ENCODE results near the gene NUB1. TPM values are rescaled to one million over a fixed set of nuclear protein-coding genes. Genes with fewer than 3 reads are reported as not detected.

Gene NUB1
- polyA plus RNA-seq, 6 donors from 2014 or later = 36.5 to 89.7 (median 71.1) TPM

DNA sequence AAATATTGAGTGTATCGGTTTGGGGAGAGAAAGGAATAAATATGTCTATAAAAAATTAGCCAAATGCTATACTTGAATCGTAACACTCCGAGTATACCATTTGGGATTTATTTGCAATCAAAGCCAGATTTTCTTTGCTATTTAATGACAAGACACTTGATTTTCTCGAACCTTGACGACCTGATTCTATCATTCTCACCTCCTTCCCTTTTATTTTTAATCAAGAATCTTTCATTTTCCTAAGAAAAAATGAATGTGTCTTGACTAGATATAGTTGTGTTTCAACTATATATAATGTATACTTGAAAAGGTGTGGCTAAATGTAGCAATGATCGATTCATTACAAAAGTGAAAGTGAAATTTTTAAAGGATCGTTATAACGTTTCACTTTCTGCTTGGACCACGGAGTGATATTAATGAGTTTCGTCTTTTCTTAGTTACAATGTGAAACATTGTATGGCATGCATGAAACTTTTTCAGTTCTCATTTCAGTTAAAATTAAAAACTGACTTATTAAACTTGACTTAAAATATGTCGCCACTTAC is 562 bp downstream of the NUB1 start:
- peaks cover 0 to 14% of the 10 kb centered on the region in 2 donors for H3K36me3 Mint-ChIP-seq
- no peaks in the 10 kb centered on the region for H3K27me3 Mint-ChIP-seq
- DNase-seq (peak; percentile 52), ATAC-seq (ENCODE audit: low read depth in 2 of 2) (peak; percentile 57 to 66)
- H3K4me3 Mint-ChIP-seq = peak overlapping the region; percentile 78 to 97 (median 86)
- H3K4me1 Mint-ChIP-seq = peaks cover 17 to 37% (median 26%) of the 10 kb centered on the region in 3 donors
- peak overlapping the region; percentile 81 to 97 (median 90) for H3K27ac Mint-ChIP-seq
- H3K9me3 Mint-ChIP-seq = peaks cover 0 to 6% (median 3%) of the 10 kb centered on the region in 7 donors

DNA sequence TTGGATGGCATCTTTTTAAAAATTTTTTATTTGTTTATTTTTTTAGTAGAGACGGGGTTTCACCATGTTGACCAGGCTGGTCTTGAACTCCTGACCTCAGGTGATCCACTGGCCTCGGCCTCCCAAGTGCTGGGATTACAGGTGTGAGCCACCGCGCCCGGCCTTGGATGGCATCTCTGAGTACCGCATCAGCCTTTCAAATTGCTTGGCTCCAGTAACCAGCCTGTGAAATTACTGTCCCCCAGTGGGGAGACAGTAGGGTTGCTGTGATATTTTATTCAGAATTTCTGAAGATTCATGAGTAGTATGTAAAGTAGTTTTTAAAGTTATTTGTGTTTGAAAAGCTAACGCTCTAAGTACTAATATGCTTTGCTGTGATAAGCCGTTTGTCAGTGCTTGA is 1.2 kb downstream of the NUB1 start:
- Mint-ChIP-seq H3K4me3 (peak overlapping the region; percentile 78 to 97 (median 86)), H3K27ac (peak overlapping the region; percentile 85 to 97 (median 93)), H3K9me3 (peaks cover 0 to 6% (median 3%) of the 10 kb centered on the region in 7 donors), H3K36me3 (peaks cover 0 to 14% of the 10 kb centered on the region in 2 donors), H3K27me3 (no peaks in the 10 kb centered on the region), H3K4me1 (peaks cover 17 to 40% (median 29%) of the 10 kb centered on the region in 3 donors)
- no peak for DNase-seq
- no peak for ATAC-seq (ENCODE audit: low read depth in 2 of 2)

DNA sequence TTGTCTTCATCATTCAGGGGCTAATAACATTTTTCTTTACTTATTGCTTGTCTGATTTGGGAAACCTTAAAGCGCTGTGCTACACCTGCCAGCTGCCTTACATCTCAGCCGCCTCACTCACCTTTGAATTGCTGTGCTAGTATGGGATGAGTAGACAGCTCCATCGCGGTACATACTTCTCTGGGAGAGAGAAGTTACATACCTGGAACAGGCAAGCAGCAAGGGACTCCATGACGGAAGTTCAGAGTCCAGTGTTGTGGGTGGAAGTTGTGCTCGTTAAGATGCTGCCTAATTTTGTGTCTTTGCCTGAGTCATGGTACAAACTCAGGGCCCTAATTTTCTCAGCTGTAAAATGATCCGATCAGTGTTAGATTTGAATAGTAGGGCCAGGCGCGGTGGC is 1.9 kb downstream of the NUB1 start:
- ATAC-seq (ENCODE audit: low read depth in 2 of 2) = no peak
- Mint-ChIP-seq H3K4me1 (peaks cover 17 to 46% (median 35%) of the 10 kb centered on the region in 3 donors), H3K36me3 (peaks cover 0 to 14% of the 10 kb centered on the region in 2 donors)

DNA sequence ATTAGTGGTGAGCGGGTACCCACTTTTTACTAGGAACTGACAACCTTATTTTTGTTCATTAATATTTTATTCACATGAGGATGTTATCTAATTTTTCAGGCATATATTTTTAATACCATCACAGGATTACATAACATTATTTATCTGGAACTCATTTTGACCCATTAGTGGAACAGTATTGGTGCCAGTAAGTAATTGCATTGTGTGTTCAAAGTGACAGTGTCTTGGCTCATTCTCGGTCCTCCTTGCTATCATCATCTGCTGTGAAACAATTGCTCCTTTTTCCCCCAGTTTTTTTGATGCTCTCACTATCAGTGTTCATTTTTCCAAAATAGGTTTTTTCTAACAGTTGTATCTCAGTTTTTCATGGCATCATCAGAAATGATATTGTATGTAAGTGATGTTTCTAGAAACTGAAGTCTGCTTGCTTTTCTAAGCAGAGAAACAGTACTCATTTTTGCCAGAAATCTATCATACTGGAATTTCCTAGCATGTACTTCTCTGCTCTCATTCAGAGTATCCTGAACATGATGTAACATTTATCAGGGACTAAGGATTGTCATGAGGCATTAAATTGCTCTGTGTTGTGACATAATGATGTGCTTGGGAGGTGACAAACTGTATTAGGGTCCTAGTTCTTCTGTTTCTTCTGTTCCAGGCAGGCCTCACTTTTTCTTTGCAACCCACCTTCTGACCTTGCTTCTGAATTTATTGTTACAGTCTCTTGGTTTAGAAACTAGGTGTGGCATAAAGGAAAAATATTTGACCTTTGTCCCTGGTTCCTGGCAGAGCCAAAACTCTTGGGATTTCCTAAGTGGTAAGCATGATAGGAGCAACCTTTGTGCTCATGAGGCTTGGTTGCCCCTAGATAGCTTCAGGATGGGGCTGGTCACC is 4.2 kb downstream of the NUB1 start:
- DNase-seq = no peak
- Mint-ChIP-seq H3K4me3 (peak overlapping the region in 1 of 8 donors; percentile 61), H3K36me3 (peaks cover 0 to 7% of the 10 kb centered on the region in 2 donors), H3K27ac (peak overlapping the region in 2 of 6 donors; percentile 24 to 61), H3K4me1 (peaks cover 19 to 46% (median 31%) of the 10 kb centered on the region in 3 donors), H3K27me3 (no peaks in the 10 kb centered on the region), H3K9me3 (no peaks in the 10 kb centered on the region)
- no peak for ATAC-seq (ENCODE audit: low read depth in 2 of 2)

More for the DNA sequence above, 1.9 kb downstream of the NUB1 start:
- Mint-ChIP-seq H3K9me3 (peaks cover 0 to 6% (median 3%) of the 10 kb centered on the region in 7 donors), H3K27ac (peak overlapping the region; percentile 38 to 92 (median 72)), H3K4me3 (peak overlapping the region in 7 of 8 donors; percentile 22 to 97 (median 78)), H3K27me3 (no peaks in the 10 kb centered on the region)
- no peak for DNase-seq

DNA sequence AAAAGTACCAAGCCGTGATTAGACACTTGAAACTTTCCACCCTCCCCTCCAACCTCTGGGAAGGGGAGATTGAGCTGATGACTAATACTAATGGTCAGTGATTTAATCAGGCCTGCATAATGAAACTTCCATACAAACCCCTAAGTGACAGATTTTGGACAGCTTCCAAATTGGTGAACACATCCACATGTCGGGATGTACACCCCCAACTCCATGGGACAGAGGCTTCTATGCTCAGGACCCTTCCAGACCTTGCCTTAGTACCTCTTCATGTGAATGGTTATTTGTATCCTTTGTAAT is 4.8 kb downstream of the NUB1 start:
- H3K27ac Mint-ChIP-seq = peak overlapping the region in 2 of 6 donors; percentile 59 to 61
- H3K36me3 Mint-ChIP-seq = peaks cover 0 to 7% of the 10 kb centered on the region in 2 donors
- no peaks in the 10 kb centered on the region for H3K27me3 Mint-ChIP-seq
- no peaks in the 10 kb centered on the region for H3K9me3 Mint-ChIP-seq
- DNase-seq (no peak), ATAC-seq (ENCODE audit: low read depth in 2 of 2) (no peak)
- peak overlapping the region in 1 of 8 donors; percentile 25 for H3K4me3 Mint-ChIP-seq
- peaks cover 18 to 50% (median 27%) of the 10 kb centered on the region in 3 donors for H3K4me1 Mint-ChIP-seq

DNA sequence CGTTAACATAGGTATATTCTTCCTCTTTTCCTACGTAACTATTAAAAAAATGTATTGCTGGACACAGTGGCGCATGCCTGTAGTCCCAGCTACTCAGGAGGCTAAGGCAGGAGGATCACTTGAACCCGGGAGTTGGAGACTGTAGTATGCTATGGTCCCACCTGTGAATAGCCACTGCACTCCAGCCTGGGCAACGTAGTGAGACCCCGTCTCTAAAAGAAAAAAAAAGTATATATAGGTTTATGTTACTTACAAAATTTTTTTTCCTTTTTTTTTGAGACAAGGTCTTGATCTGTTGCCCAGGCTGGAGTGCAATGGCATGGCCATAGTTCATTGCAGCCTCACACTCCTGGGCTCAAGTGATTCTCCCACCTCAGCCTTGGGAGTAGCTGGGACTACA is 5.6 kb downstream of the NUB1 start:
- H3K4me1 Mint-ChIP-seq = peaks cover 26 to 58% (median 34%) of the 10 kb centered on the region in 3 donors
- H3K4me3 Mint-ChIP-seq = peak overlapping the region in 1 of 8 donors; percentile 27
- H3K36me3 Mint-ChIP-seq = peaks cover 0 to 7% of the 10 kb centered on the region in 2 donors

DNA sequence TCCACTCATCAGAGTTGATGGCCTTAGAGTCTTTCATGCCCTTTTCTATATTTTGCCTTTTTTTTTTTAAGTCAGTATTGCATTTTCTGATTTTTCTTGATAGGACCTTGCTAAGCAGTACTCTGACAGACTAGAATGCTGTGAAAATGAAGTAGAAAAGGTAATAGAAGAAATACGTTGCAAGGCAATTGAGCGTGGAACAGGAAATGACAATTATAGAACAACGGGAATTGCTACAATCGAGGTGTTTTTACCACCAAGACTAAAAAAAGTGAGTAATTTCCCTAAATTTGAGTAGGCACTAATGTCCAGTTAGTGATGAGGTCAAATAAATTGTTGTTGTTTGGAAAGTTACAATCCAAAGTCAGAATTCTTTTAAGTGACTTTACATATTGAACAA is 7.4 kb downstream of the NUB1 start:
- Mint-ChIP-seq H3K4me3 (peak overlapping the region; percentile 79 to 98 (median 92)), H3K27ac (peak overlapping the region; percentile 97 to 99 (median 99)), H3K36me3 (peaks cover 5 to 7% of the 10 kb centered on the region in 2 donors), H3K4me1 (peaks cover 31 to 56% (median 41%) of the 10 kb centered on the region in 3 donors), H3K27me3 (no peaks in the 10 kb centered on the region), H3K9me3 (no peaks in the 10 kb centered on the region)
- ATAC-seq (ENCODE audit: low read depth in 2 of 2) (no peak), DNase-seq (no peak)

More for the DNA sequence above, 5.6 kb downstream of the NUB1 start:
- Mint-ChIP-seq H3K27me3 (no peaks in the 10 kb centered on the region), H3K9me3 (no peaks in the 10 kb centered on the region), H3K27ac (peak overlapping the region in 1 of 6 donors; percentile 72)
- DNase-seq = no peak
- ATAC-seq (ENCODE audit: low read depth in 2 of 2) = no peak

DNA sequence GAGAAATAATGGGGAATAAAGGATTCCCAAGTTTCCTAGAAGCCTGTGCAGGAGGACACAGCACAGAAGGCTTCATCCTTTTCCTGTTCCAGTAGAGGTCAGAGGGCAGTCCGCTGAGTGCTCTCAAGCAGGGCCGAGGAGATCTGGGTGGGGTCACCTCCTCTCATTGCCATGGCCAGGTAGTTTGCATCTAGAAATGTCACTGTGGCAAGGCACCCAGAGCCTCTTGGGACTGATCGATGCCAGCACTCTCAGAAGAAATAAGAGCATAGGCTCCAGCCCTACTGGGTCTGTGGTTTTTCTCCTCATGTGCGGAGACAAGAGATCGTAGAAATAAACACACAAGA is 7.9 kb downstream of the NUB1 start:
- Mint-ChIP-seq H3K4me1 (peaks cover 31 to 59% (median 41%) of the 10 kb centered on the region in 3 donors), H3K9me3 (no peaks in the 10 kb centered on the region), H3K27me3 (no peaks in the 10 kb centered on the region), H3K27ac (peak overlapping the region; percentile 97 to 99 (median 99)), H3K36me3 (peaks cover 7% of the 10 kb centered on the region in 2 donors), H3K4me3 (peak overlapping the region; percentile 79 to 98 (median 92))
- ATAC-seq (ENCODE audit: low read depth in 2 of 2) (peak; percentile 43 to 52), DNase-seq (no peak)

DNA sequence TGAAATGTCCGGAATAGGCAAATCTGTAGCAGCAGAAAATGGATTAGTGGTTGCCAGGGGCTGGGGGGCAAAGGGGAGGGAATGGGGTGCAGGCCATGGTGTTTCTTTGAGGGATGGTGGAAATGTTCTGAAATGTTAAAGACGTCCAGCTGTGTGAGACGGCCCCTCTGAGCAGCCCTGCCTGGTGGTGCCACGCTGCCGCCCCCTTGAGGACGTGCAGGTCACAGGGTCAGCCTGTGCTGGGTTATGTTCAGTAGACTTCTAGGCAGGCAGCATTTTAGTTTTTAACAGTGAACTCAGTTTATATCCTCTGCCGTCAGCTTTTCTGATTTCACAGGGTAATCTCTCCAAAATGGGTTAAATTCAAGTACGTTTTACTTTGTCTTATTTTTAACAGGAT is 9.4 kb downstream of the NUB1 start:
- Mint-ChIP-seq H3K4me3 (peak overlapping the region in 6 of 8 donors; percentile 18 to 52 (median 39)), H3K27ac (peak overlapping the region; percentile 90 to 99 (median 94)), H3K9me3 (no peaks in the 10 kb centered on the region), H3K4me1 (peaks cover 35 to 59% (median 35%) of the 10 kb centered on the region in 3 donors), H3K36me3 (peaks cover 8 to 11% of the 10 kb centered on the region in 2 donors), H3K27me3 (no peaks in the 10 kb centered on the region)
- peak; percentile 32 for DNase-seq
- ATAC-seq (ENCODE audit: low read depth in 2 of 2) = no peak

DNA sequence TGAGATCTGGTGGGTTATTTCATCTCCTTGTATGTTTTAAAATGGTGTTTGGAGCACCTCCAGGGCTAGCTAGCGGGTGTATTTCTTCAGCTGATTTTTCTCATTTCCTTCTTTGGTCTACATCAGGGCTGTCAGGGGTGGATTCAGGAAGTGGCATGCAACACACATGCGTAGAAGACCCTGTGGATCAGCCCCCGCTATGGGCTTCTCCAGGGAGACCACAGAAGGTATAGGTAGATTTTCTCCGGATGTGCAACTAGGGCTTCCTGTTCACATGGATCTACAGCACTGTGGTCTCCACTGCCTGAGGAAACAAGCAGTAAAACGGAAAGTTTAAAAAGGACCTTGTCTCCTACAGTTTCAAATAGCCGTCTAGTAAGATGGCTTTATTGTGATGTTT is 10.4 kb downstream of the NUB1 start:
- Mint-ChIP-seq H3K4me3 (peak overlapping the region; percentile 48 to 84 (median 58)), H3K9me3 (no peaks in the 10 kb centered on the region), H3K27ac (peak overlapping the region; percentile 90 to 99 (median 93)), H3K36me3 (peaks cover 8 to 15% of the 10 kb centered on the region in 2 donors), H3K27me3 (no peaks in the 10 kb centered on the region), H3K4me1 (peaks cover 35 to 56% (median 35%) of the 10 kb centered on the region in 3 donors)
- DNase-seq (peak; percentile 67), ATAC-seq (ENCODE audit: low read depth in 2 of 2) (peak; percentile 46 to 58)

DNA sequence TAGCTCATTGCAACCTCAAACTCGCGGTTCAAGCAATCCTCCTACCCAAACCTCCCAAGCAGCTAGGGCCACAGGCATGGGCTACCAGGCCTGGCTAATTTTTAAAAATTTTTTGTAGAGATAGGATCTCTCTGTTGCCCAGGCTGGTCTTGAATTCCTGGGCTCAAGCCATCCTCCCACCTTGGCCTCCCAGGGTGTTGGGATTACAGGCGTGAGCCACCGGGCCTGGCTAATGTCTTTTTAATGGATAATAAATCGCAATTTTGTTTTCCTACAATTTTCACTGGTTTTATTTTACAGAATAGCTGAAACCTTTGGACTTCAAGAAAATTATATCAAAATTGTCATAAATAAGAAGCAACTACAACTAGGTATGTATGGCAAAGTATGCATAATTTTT is 10.9 kb downstream of the NUB1 start:
- Mint-ChIP-seq H3K27me3 (no peaks in the 10 kb centered on the region), H3K4me1 (peaks cover 35 to 55% (median 35%) of the 10 kb centered on the region in 3 donors), H3K9me3 (no peaks in the 10 kb centered on the region), H3K36me3 (peaks cover 8 to 15% of the 10 kb centered on the region in 2 donors), H3K4me3 (no peak overlapping the region), H3K27ac (peak overlapping the region in 5 of 6 donors; percentile 59 to 99 (median 91))
- ATAC-seq (ENCODE audit: low read depth in 2 of 2) (no peak), DNase-seq (no peak)

DNA sequence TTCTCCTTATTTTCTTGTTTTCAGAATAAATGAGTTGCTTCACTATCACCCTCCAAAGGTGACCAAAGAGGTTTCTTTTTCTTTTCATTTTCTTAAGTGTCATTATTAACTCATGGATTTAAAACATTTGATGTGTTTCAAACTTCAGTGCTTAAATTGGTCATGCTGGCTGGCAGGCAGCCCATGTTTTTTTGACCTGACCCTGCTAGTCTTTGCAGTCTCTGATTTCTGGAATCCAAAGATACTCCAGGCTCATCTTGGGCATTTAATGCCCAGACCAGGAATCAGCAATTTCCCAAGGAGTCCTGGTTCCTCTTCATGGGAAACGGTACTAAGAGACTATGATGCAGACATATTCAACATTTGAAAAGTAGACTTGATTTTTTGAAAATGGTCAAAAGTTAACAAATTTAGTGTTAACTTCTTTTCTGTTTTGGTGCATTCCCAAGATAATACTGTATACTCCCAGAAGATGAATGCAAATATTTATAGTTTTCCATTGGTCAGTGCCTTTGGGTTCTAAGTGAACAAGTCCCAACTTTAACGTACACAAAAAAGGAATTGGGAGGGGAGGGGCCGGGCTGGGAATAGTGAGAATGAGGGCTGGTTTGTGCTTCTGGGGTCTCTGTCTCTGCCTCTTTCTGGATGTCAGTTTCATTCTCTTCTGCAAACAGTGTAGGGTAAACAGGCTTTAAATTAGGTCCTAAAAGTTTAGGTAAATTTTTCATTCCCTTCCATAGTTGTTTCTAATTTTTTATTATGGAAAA is 19.8 kb downstream of the NUB1 start:
- ATAC-seq (ENCODE audit: low read depth in 2 of 2) = no peak
- DNase-seq = no peak
- H3K27me3 Mint-ChIP-seq = no peaks in the 10 kb centered on the region
- H3K36me3 Mint-ChIP-seq = peaks cover 16 to 30% of the 10 kb centered on the region in 2 donors
- H3K27ac Mint-ChIP-seq = no peak overlapping the region
- no peak overlapping the region for H3K4me3 Mint-ChIP-seq
- no peaks in the 10 kb centered on the region for H3K4me1 Mint-ChIP-seq
- peaks cover 0 to 2% (median 0%) of the 10 kb centered on the region in 7 donors for H3K9me3 Mint-ChIP-seq

DNA sequence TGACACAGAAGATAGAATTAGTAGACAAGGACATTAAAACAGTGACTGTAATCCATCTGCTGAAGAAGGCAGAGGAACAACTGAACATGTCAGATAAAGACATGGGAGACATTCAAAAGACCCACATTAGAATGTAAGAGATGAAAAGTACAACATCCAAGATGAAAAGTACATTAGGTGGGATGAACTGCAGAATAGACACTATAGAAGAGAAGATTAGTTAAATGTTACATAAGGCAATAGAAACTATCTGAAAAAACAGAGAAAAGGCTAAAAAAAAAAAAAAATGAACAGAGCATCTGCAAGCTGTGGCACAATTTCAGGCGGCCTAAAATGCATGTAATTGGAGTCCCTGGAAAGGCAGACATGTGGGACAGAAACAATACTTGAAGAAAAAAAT is 21.6 kb downstream of the NUB1 start:
- Mint-ChIP-seq H3K27me3 (no peaks in the 10 kb centered on the region), H3K27ac (peak overlapping the region in 2 of 6 donors; percentile 17 to 65), H3K4me1 (peaks cover 0 to 3% (median 3%) of the 10 kb centered on the region in 3 donors), H3K4me3 (no peak overlapping the region), H3K36me3 (peaks cover 16 to 29% of the 10 kb centered on the region in 2 donors), H3K9me3 (peaks cover 0 to 2% (median 0%) of the 10 kb centered on the region in 7 donors)
- no peak for DNase-seq
- ATAC-seq (ENCODE audit: low read depth in 2 of 2) = no peak
